Choroid plexus epithelial cell (primary cell): Measurements from ENCODE around the gene SWI5.
"Not testable (repeated sequence)": the region's sequence is repeated elsewhere in the genome, so short reads cannot be mapped to it uniquely, and the experiment has no call there.

Source experiments
- DNase-seq: peaks from one replicate; pipeline ENCODE4 v3.0.0-alpha.2; 2010; ENCODE audit warnings: low read depth
- H3K4me3 ChIP-seq: 2 replicates; pipeline ENCODE4 v1.5.1; 2011; ENCODE audit warnings: low read depth, mild to moderate bottlenecking, control low read depth, low read length, moderate library complexity
- CTCF ChIP-seq: conservative IDR thresholded peaks from 2 replicates; pipeline ENCODE4 v1.5.1; 2011; ENCODE audit warnings: low read depth, mild to moderate bottlenecking, control low read depth, inconsistent platforms, low read length, moderate library complexity

Gene SWI5

GRCh38 chr9:128276008-128276573 lies at the start of gene SWI5:
Gene SWI5, plus strand, starts transcription at chr9:128276276.
- DNase-seq, result peak; percentile 100
- H3K4me3 ChIP-seq, result peak within 1 kb of the TSS; percentile 95
- no peak for TF ChIP-seq CTCF

DNA sequence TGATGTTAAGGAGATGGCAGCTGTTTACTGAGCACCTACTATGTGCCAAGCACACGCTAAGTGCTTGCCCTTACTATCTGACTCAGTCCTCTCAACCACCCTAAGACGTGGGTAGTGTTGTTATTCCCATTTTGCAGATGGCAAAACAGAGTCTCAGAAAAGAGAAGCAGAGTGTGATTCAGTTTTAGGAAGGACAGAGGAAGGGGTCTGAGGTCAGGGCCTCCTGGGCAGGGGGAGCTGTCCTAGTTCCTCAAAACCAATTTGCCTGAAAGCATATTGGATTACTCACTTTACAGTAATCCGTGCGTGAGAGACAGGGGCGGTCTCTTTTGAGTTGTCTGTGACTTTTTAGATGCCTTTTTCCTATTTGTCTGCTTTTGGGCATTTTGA lies 49.7 kb upstream of the SWI5 start:
- no peak for DNase-seq
- H3K4me3 ChIP-seq, result no peak overlapping the region
- TF ChIP-seq CTCF, result no peak

GRCh38 chr9:128230897-128231296 lies 45.2 kb upstream of the SWI5 start:
- DNase-seq, H3K4me3 ChIP-seq: not testable (repeated sequence)

DNA sequence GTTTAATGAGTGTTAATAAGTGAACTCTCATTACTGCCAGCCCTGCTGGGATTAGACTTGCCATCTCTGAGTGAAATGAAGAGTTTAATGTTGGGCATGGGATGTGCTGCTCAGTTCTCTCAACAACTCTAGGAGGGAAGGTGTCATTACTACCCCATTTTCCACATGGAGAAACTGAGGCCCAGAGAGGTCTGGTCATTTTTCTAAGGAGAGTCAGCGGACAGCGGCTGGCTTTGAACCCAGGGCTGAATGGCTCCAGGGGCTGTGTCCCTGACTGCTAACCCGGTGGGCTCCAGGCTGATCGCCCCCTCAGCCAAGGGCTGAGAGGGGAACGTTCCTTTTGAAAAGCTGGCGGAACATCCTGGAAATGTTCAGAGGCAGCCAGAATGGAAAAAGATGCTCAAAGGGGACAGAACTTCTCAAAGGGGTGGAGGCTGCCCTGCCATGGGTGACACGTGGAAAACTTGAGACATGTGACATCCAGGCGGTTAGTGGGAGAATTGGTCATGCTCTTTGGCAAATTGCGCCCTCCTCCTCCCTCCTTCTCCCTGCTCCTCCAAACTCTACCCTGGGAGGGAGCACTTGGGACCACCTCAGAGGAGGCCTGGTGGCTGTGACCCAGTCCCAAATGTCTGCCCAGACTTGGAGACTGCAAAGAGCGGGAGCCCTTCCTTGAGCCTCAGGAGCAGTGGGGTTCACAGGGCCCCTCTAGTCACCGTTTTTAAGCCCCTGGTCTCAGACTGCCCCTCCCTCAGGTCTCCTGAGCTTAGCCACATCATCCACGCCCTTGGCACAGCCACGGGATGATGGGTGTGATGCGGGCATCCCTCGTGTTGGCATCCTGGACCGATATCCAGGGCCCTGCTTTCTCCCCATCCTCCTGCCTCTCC lies 44.2 kb upstream of the SWI5 start:
- H3K4me3 ChIP-seq, result no peak overlapping the region
- TF ChIP-seq CTCF, result no peak
- no peak for DNase-seq

DNA sequence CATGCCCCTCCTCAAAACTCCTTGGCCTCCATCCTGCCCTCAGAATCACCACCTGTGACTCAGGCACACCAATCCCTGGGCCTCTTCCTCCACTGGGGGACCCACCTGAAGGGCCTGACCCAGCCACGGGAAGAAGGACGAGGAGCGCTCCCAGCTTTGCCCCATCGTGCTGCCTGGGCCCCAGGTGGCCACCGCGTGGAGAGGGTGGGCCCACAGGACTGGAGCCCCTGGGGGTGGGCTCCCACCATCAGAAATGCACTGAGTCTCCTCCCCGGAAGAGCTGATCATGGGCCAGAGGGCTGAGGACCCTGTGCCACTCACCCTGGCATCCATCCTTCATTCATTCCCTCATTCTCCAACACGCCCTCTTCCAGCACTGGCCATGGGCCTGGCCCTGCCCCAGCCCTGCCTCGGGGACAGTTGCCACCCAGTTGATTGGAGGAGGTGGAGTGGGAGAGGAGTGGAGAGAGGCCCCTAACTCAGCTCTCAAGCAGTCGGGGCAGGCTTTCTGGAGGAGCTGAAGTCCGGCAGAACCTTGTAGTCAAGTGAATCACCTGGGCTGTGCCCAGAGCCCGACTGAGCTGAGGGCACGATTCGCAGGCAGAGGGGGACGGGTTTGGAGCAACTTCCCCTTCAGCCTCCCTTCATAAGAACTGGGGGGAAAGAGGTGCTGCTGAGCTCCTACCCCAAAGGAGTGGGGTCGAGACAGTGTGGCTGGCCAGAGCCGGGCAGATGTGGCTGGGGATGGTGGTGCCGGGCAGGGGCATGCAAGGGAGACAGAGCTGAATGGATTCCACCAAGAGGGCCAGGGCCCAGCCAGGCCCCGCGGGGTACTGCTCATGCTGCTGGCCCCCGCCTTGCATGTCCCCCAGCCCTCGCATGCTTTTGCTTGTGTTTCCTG lies 43.3 kb upstream of the SWI5 start:
- no peak for DNase-seq
- H3K4me3 ChIP-seq, result no peak overlapping the region
- no peak for TF ChIP-seq CTCF

- DNase-seq, result no peak
- H3K4me3 ChIP-seq, result no peak overlapping the region
- TF ChIP-seq CTCF, result no peak
These were observed 42.2 kb upstream of the SWI5 start for GRCh38 chr9:128233817-128234406.

GRCh38 chr9:128242124-128242523 lies 34.0 kb upstream of the SWI5 start:
- no peak overlapping the region for H3K4me3 ChIP-seq
- no peak for DNase-seq
- TF ChIP-seq CTCF, result no peak
